ENCODE measurements around the gene SUPT16H. TPM values are rescaled to one million over a fixed set of nuclear protein-coding genes. Genes with fewer than 3 reads are reported as not detected.

The SUPT16H gene
- total RNA-seq, 1 donor from 2014 or later: 27.5 TPM

- no peak overlapping the region for H3K4me3 ChIP-seq
- H3K27me3 ChIP-seq (ENCODE audit: low read depth): no peaks in the 10 kb centered on the region
- no peak for TF ChIP-seq CTCF (IDR thresholded peaks at IDR 0.05; ENCODE audit: borderline replicate concordance)
- H3K36me3 ChIP-seq: peaks cover 80% of the 10 kb centered on the region
- H3K4me1 ChIP-seq: no peaks in the 10 kb centered on the region
- intact Hi-C loops (cut with micrococcal nuclease): loop anchor here (10.0 kb wide), 1 partner anchor 45 kb away; no protein-coding TSS in a partner anchor
- H3K27ac ChIP-seq (replicated peaks): no peak overlapping the region
- no peak for DNase-seq
- no peaks in the 10 kb centered on the region for H3K9me3 ChIP-seq (replicated peaks)
Measured at GRCh38 chr14:21369949-21370679, 13.7 kb downstream of the SUPT16H start.

- peaks cover 100% of the 10 kb centered on the region for H3K36me3 ChIP-seq
- TF ChIP-seq CTCF (IDR thresholded peaks at IDR 0.05; ENCODE audit: borderline replicate concordance): no peak
- H3K27me3 ChIP-seq (ENCODE audit: low read depth): no peaks in the 10 kb centered on the region
- no peak overlapping the region for H3K4me3 ChIP-seq
- H3K4me1 ChIP-seq: no peaks in the 10 kb centered on the region
- H3K9me3 ChIP-seq (replicated peaks): no peaks in the 10 kb centered on the region
- DNase-seq: no peak
- intact Hi-C loops (cut with micrococcal nuclease): loop anchor here (10.0 kb wide), 1 partner anchor 47 kb away; no protein-coding TSS in a partner anchor
- H3K27ac ChIP-seq (replicated peaks): no peak overlapping the region
Measured at GRCh38 chr14:21367582-21368144, 16.2 kb downstream of the SUPT16H start.

GRCh38 chr14:21356511-21356910, 27.3 kb downstream of the SUPT16H start:
- TF ChIP-seq CTCF (IDR thresholded peaks at IDR 0.05; ENCODE audit: borderline replicate concordance): no peak
- intact Hi-C loops (cut with micrococcal nuclease): no loop called here
- H3K4me1 ChIP-seq: no peaks in the 10 kb centered on the region
- no peaks in the 10 kb centered on the region for H3K27me3 ChIP-seq (ENCODE audit: low read depth)
- H3K27ac ChIP-seq (replicated peaks): no peak overlapping the region
- peaks cover 100% of the 10 kb centered on the region for H3K36me3 ChIP-seq
- no peak for DNase-seq
- H3K9me3 ChIP-seq (replicated peaks): no peaks in the 10 kb centered on the region
- no peak overlapping the region for H3K4me3 ChIP-seq

- Histone ChIP-seq H3K9me3 (replicated peaks) (no peaks in the 10 kb centered on the region), H3K36me3 (peaks cover 65% of the 10 kb centered on the region), H3K27ac (replicated peaks) (no peak overlapping the region), H3K27me3 (ENCODE audit: low read depth) (no peaks in the 10 kb centered on the region), H3K4me1 (no peaks in the 10 kb centered on the region), H3K4me3 (no peak overlapping the region)
- intact Hi-C loops (cut with micrococcal nuclease): no loop called here
- no peak for TF ChIP-seq CTCF (IDR thresholded peaks at IDR 0.05; ENCODE audit: borderline replicate concordance)
- DNase-seq: no peak
Measured at GRCh38 chr14:21352587-21352986, 31.2 kb downstream of the SUPT16H start.

- intact Hi-C loops (cut with micrococcal nuclease): no loop called here
- H3K36me3 ChIP-seq: peaks cover 44% of the 10 kb centered on the region
Measured at GRCh38 chr14:21350539-21350938, 33.3 kb downstream of the SUPT16H start.

More at GRCh38 chr14:21350539-21350938, 33.3 kb downstream of the SUPT16H start:
- no peak for TF ChIP-seq CTCF (IDR thresholded peaks at IDR 0.05; ENCODE audit: borderline replicate concordance)
- H3K4me3 ChIP-seq: no peak overlapping the region
- H3K4me1 ChIP-seq: no peaks in the 10 kb centered on the region
- DNase-seq: no peak
- H3K9me3 ChIP-seq (replicated peaks): no peaks in the 10 kb centered on the region
- no peak overlapping the region for H3K27ac ChIP-seq (replicated peaks)
- H3K27me3 ChIP-seq (ENCODE audit: low read depth): no peaks in the 10 kb centered on the region

Data from left ventricle myocardium inferior (tissue), 1 donor.